ENCODE data around the gene SRP72.

DNA sequence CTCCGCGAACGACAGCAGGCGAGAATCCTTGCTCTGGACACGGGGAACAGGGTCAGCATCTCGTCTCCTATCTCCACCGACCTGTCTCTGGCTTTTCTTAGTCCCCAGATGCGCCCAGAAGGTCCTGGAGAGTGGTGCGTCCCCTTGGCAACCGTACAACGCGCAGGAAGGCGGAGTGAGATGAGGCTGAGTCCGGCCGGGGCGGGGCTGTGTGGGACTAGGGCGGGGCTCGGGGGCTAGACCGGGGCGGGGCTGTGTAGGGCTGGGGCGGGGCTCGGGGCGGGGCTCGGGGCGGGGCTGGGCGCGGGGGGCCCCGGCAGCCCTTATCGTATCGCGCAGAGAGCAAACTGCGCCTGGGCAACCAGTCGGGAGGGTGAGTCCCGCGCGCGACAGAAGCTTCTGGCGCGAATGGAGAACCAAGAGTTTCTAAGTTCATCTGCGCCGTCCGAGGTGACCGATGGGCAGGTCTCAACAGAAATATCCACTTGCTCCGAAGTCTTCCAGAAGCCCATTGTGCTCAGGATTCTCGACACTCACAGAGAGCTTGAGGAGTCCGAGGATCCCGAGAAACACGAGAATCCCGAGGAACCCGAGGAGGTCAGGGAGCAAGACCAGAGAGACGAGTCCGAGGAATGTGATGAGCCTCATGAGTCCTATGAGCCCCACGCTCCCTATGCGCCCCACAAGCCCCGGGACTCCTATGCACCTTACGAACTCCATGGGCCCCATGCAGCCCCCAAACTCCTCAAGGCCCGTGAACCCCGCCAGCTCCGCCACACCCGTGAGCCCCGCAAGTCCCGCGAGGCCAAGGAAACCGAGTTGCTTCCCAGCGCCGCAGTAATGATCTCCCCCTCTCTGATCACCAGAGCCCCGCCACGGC lies 63.1 kb downstream of the SRP72 start:
- TF ChIP-seq, protein P1, sequence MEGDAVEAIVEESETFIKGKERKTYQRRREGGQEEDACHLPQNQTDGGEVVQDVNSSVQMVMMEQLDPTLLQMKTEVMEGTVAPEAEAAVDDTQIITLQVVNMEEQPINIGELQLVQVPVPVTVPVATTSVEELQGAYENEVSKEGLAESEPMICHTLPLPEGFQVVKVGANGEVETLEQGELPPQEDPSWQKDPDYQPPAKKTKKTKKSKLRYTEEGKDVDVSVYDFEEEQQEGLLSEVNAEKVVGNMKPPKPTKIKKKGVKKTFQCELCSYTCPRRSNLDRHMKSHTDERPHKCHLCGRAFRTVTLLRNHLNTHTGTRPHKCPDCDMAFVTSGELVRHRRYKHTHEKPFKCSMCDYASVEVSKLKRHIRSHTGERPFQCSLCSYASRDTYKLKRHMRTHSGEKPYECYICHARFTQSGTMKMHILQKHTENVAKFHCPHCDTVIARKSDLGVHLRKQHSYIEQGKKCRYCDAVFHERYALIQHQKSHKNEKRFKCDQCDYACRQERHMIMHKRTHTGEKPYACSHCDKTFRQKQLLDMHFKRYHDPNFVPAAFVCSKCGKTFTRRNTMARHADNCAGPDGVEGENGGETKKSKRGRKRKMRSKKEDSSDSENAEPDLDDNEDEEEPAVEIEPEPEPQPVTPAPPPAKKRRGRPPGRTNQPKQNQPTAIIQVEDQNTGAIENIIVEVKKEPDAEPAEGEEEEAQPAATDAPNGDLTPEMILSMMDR (conservative IDR thresholded peaks at IDR 0.05): no peak
- no peak for TF ChIP-seq EZH2 (IDR thresholded peaks at IDR 0.05; ENCODE audit: low read depth)

All from PC-9 (cell line).